Mucosa of rectum (tissue), 2 donors: Measurements from ENCODE around the gene FOSL1.

ENCODE experiments used
- H3K27ac ChIP-seq, 2 donors: one replicate each; pipeline ENCODE4 v1.7.0; 2013; ENCODE audit warnings: inconsistent platforms in 2 of 2, low read depth in 2 of 2, low read length in 2 of 2
- H3K27me3 ChIP-seq, 2 donors: one replicate each; pipeline ENCODE4 v1.7.0; 2013; ENCODE audit warnings: low read length in 2 of 2; ENCODE audit not compliant: control insufficient read depth in 2 of 2, insufficient read depth in 2 of 2
- H3K36me3 ChIP-seq, 2 donors: one replicate each; pipeline ENCODE4 v1.7.0; 2013; ENCODE audit warnings: low read length in 2 of 2; ENCODE audit not compliant: control insufficient read depth in 2 of 2, insufficient read depth in 2 of 2
- H3K4me1 ChIP-seq, 2 donors: one replicate each; pipeline ENCODE4 v1.7.0; 2013; ENCODE audit warnings: low read length in 2 of 2, mild to moderate bottlenecking in 1 of 2; ENCODE audit not compliant: control insufficient read depth in 2 of 2, insufficient read depth in 2 of 2
- H3K4me3 ChIP-seq, 2 donors: one replicate each; pipeline ENCODE4 v1.7.0; 2013; ENCODE audit warnings: low read length in 2 of 2
- H3K9ac ChIP-seq, 2 donors: one replicate each; pipeline ENCODE4 v1.7.0; 2013; ENCODE audit warnings: low read length in 2 of 2, low read depth in 1 of 2, mild to moderate bottlenecking in 1 of 2
- H3K9me3 ChIP-seq, 2 donors: one replicate each; pipeline ENCODE4 v1.7.0; 2013; ENCODE audit warnings: low read length in 2 of 2; ENCODE audit not compliant: control insufficient read depth in 2 of 2
- donor health status: healthy.
- donor health status: Normal muscosa, but diverticular disease.

Gene FOSL1

GRCh38 chr11:65882120-65883057, 17.8 kb downstream of the FOSL1 start:
- Histone ChIP-seq H3K9ac (no peak overlapping the region), H3K27ac (no peak overlapping the region), H3K4me1 (peaks cover 5 to 9% of the 10 kb centered on the region in 2 donors), H3K4me3 (no peak overlapping the region), H3K36me3 (peaks cover 15 to 28% of the 10 kb centered on the region in 2 donors), H3K9me3 (no peaks in the 10 kb centered on the region), H3K27me3 (no peaks in the 10 kb centered on the region)

DNA sequence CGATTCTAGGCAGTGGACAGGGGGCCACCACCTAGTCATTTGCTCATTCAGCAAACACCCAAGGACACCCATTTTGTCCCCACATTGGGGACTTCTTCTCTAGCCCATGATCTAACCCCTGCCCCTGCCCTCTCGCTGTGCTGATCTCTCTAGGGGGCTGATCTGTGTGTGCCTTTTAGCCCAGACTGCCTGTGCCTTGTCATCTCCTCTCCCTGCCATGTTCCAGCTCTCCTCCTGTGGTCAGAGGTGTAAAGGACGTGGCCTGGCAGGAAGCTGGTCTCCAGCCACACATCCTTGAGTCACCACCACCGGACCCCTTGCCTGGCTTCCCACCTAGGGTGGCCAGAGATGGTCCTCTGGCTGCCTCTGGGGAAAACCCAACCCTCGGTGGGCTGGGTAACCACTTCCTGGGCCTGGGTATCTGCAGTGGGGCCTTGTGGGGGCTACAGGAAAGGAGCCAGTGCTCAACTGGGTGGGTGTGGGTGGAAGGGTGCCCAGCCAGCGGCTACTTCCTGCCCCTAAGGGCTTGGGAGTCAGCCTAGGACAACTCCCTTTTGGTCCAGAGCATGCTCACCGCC, 19.3 kb downstream of the FOSL1 start:
- no peak overlapping the region for H3K9ac ChIP-seq
- no peak overlapping the region for H3K4me3 ChIP-seq
- H3K4me1 ChIP-seq = peaks cover 4 to 6% of the 10 kb centered on the region in 2 donors
- H3K36me3 ChIP-seq = peaks cover 11 to 21% of the 10 kb centered on the region in 2 donors
- no peaks in the 10 kb centered on the region for H3K27me3 ChIP-seq
- no peaks in the 10 kb centered on the region for H3K9me3 ChIP-seq
- H3K27ac ChIP-seq = no peak overlapping the region

DNA sequence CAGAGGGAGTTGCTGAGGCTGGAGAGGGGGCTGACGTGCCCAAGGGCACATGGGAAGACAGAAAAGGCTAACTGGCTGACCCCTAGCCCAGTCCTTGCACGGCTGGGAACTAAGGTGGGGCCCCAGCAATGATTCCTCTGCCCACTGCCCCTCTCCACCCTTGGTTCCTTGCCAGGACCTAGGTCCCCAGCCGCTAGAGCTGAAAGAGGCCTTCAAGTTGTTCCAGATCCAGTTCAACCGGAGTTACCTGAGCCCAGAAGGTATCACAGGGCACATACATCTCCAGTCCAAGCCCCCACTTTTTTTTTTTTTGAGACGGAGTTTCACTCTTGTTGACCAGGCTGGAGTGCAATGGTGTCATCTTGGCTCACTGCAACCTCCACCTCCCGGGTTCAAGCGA, 20.2 kb downstream of the FOSL1 start:
- H3K4me3 ChIP-seq = peak overlapping the region in 1 of 2 donors; percentile 7
- H3K36me3 ChIP-seq = peaks cover 11 to 17% of the 10 kb centered on the region in 2 donors
- no peaks in the 10 kb centered on the region for H3K9me3 ChIP-seq
- peaks cover 4% of the 10 kb centered on the region in 2 donors for H3K4me1 ChIP-seq
- no peak overlapping the region for H3K9ac ChIP-seq
- no peak overlapping the region for H3K27ac ChIP-seq
- no peaks in the 10 kb centered on the region for H3K27me3 ChIP-seq

DNA sequence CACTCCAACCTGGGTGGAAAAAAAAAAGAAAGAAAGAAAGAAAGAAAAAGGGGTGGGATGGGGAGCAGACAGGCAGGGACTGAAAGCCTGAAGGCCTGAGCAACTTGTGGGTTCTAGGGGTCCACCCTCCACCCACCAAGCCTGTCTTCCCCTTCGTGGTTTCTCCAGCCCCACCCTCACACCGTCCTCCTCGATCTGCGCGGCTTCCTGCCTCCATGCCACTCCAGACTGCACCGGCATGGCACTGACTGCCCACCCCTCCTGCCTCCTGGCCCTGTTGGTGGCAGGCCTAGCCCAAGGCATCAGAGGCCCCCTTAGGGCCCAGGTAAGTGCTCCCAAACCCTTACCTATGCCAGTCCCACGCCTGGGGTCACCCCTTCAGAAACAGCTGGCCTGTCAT, 20.6 kb downstream of the FOSL1 start, which contains the start of gene CTSW:
Gene CTSW (plus strand): TSS at position 221 of the 400 bp plus-strand sequence. CDS start 18 bp downstream, at position 239.
- H3K9ac ChIP-seq = no peak within 1 kb of the TSS
- peaks cover 11 to 17% of the 10 kb centered on the region in 2 donors for H3K36me3 ChIP-seq
- no peaks in the 10 kb centered on the region for H3K9me3 ChIP-seq
- no peaks in the 10 kb centered on the region for H3K27me3 ChIP-seq
- no peaks in the 10 kb centered on the region for H3K4me1 ChIP-seq
- no peak within 1 kb of the TSS for H3K27ac ChIP-seq
- peak within 1 kb of the TSS in 1 of 2 donors; percentile 7 for H3K4me3 ChIP-seq

DNA sequence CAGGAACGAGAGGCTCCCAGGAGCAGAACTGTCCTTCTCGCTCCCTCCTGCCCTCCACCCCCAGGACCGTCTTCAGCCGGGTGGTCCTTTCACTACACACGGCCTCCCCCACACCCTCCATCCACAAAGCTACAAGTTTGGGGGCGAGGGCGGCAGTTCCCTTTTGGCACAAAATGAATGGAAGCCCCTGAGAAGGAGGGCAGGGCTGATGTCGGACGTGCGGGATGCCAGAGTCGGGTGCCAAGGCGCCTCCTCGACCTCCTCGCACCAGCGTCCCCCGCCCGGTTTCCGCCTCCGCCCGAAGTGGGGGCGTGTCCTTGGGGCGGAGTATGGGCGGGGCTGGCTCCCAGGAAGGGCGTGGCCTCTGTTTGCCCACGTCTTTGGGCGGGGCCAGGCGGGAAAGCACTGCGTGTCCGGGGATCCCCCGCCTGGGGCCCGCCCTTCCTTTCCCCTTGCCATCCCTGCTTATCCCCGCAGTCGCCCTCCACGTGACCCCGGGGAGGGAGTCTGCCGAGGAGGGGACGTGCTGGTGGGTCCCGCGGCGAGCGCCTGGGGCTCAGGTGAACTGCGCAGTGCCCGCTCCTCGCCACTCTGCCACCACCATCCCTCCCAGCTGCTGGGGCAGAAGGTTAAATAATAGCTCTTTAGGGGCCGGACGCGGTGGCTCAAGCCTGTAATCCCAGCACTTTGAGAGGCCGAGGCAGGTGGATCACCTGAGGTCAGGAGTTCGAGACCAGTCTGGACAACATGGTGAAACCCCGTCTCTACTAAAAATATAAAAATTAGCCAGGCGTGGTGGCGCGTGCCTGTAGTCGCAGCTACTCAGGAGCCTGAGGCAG, 26.7 kb downstream of the FOSL1 start:
- Histone ChIP-seq H3K9me3 (no peaks in the 10 kb centered on the region), H3K4me1 (peaks cover 13 to 16% of the 10 kb centered on the region in 2 donors), H3K9ac (peak overlapping the region; percentile 79 to 82), H3K27me3 (no peaks in the 10 kb centered on the region), H3K36me3 (no peaks in the 10 kb centered on the region), H3K4me3 (peak overlapping the region; percentile 64 to 75), H3K27ac (peak overlapping the region; percentile 48 to 77)

DNA sequence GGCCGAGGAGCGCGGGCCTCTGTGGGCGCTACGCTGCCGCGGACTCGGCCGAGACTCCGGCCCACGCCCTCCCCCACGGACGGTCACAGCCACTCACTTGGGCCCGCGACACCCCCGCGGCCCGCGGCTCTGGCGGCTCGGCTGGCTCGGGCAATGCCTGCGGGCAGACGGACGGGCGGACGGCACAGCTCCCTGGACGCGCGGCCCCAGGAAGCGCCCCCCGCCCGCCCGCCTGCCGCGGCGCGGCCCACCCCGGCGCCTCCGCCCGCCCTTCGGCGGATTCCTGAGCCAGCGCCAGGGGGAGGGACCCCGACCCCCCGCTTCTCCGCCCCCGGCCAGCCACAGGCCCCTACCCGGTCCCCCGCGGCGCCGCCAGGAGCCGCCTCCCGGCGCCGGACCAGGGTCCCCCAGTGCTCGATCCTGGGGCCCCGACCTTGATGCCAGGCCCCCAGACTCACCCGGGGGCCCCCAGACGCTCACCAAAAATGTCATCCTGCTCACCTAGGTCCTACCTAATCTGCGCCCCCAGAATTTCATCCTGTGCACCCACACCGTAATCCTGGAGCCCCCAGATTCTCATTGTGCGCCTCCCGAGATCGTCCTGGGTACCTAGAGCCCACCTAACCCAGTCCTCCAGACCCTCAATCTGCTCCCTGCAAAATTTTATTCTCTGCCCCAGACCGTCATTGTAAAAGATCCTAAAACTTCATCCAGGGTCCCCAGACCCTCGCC, 27.4 kb downstream of the FOSL1 start, which contains the start of gene EFEMP2:
Gene EFEMP2 (minus strand): TSS at position 215 of the 732 bp plus-strand sequence. CDS start 446 bp downstream, outside the sequence.
- no peaks in the 10 kb centered on the region for H3K27me3 ChIP-seq
- peaks cover 13 to 16% of the 10 kb centered on the region in 2 donors for H3K4me1 ChIP-seq
- peak within 1 kb of the TSS; percentile 64 to 75 for H3K4me3 ChIP-seq
- H3K36me3 ChIP-seq = no peaks in the 10 kb centered on the region
- peak within 1 kb of the TSS; percentile 48 to 77 for H3K27ac ChIP-seq
- H3K9me3 ChIP-seq = no peaks in the 10 kb centered on the region
- H3K9ac ChIP-seq = peak within 1 kb of the TSS; percentile 79 to 82

- peak overlapping the region; percentile 31 to 32 for H3K9ac ChIP-seq
- peak overlapping the region; percentile 48 to 77 for H3K27ac ChIP-seq
- H3K27me3 ChIP-seq = no peaks in the 10 kb centered on the region
- H3K4me3 ChIP-seq = peak overlapping the region; percentile 24 to 56
- no peaks in the 10 kb centered on the region for H3K9me3 ChIP-seq
- H3K4me1 ChIP-seq = peaks cover 13 to 16% of the 10 kb centered on the region in 2 donors
- H3K36me3 ChIP-seq = no peaks in the 10 kb centered on the region
These were observed 28.2 kb downstream of the FOSL1 start for GRCh38 chr11:65871811-65872548.

DNA sequence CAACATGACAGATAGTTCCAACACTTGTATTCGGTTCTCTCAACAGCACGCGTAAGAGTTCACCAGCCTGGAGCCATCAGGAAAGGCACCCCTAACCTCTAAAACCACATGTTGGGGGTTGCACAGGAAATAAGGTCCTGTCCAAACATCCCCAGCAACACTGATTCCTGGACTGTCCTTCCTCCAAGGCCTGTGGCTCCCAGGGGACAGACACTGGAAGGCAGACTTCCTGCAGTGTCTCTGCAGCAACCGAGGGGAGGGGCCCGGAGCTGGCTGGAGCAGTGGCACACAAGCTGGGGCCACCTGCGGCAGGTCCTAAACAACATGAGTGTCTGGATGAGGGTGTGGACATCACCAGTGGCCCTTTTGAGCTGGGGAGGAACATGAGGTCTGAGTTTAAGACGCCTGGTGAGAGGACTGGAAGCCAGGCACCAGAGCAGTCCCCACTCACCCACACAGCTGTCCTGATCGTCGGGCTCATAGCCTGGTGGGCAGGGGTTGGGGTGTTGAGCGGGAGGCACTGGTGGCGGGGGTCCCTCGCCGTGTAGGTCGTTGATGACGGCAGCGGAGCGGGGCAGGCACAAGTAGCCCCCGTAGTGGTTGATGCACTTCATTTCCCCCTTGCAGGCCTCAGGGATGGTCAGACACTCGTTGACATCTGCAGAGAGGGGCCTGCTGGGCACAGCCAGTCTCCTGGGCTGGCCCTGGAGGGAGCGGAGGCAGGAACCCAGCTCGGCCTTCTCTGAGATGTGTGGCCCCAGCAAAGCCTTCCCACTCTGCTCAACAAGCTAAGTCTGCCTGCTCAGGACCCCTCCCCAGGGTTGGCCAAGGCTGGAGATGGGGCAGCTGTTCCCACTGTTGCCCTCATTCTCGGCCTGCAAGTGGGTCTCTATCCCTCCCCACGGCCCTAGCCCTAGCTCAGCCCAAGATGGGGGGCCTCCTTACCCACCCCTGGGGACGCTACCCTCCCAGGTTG, 29.2 kb downstream of the FOSL1 start:
- Histone ChIP-seq H3K36me3 (peaks cover under 1 to 5% of the 10 kb centered on the region in 2 donors), H3K4me3 (peak overlapping the region in 1 of 2 donors; percentile 56), H3K27me3 (no peaks in the 10 kb centered on the region), H3K27ac (peak overlapping the region in 1 of 2 donors; percentile 77), H3K4me1 (peaks cover 13 to 16% of the 10 kb centered on the region in 2 donors), H3K9me3 (no peaks in the 10 kb centered on the region), H3K9ac (peak overlapping the region in 1 of 2 donors; percentile 32)
